Measurements from ENCODE around the gene PDZD4. TPM values are rescaled to one million over a fixed set of nuclear protein-coding genes. Genes with fewer than 3 reads are reported as not detected.

Gene PDZD4
- total and polyA plus RNA-seq, 2 donors from 2014 or later, result 4.7 to 7.0 TPM

- no peak for TF ChIP-seq CTCF (IDR thresholded peaks at IDR 0.05; ENCODE audit: borderline replicate concordance, extremely low read depth, insufficient read depth)
- Histone ChIP-seq H3K4me1 (ENCODE audit: control insufficient read depth in 2 of 3, insufficient read depth in 2 of 3, low read depth in 1 of 3, low read length in 3 of 3) (no peaks in the 10 kb centered on the region), H3K27ac (ENCODE audit: low read depth in 2 of 2, low read length in 2 of 2) (no peak overlapping the region), H3K9ac (ENCODE audit: low read length in 3 of 3) (no peak overlapping the region), H3K27me3 (ENCODE audit: control insufficient read depth, insufficient read depth, low read length) (no peaks in the 10 kb centered on the region), H3K36me3 (ENCODE audit: control insufficient read depth in 2 of 3, insufficient read depth in 3 of 3, low read length in 3 of 3) (no peaks in the 10 kb centered on the region), H3K4me3 (ENCODE audit: low read length in 3 of 3) (no peak overlapping the region), H3K9me3 (ENCODE audit: control insufficient read depth in 2 of 3, insufficient read depth in 1 of 3, low read length in 3 of 3) (no peaks in the 10 kb centered on the region)
- FAIRE-seq (no peak), DNase-seq (peak in 2 of 5 donors; percentile 31 to 63)
- intact Hi-C loops (cut with DNase I), result no loop called here
Observed at GRCh38 chrX:153778684-153779101, 51.7 kb downstream of the PDZD4 start.

DNA sequence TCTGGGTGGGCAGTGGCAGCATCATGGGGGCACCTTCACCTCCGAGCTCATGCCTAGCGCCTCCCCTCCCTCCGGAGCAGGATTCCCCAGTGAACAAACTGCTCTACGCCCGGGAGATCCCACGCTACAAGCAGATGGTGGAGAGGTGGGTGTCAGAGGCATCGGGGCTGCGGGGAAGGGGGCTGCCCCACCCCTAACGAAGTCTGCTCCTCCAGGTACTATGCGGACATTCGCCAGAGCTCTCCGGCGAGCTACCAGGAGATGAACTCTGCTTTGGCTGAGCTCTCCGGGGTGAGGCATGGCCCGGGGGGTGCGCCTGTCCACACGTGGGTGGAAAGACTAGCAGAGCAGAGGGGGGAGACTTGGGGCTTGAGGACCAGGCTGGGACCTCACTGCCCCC is 52.2 kb downstream of the PDZD4 start:
- no peak for TF ChIP-seq CTCF (IDR thresholded peaks at IDR 0.05; ENCODE audit: borderline replicate concordance, extremely low read depth, insufficient read depth)
- FAIRE-seq (no peak), DNase-seq (peak in 2 of 5 donors; percentile 30 to 48)
- Histone ChIP-seq H3K4me1 (ENCODE audit: control insufficient read depth in 2 of 3, insufficient read depth in 2 of 3, low read depth in 1 of 3, low read length in 3 of 3) (no peaks in the 10 kb centered on the region), H3K4me3 (ENCODE audit: low read length in 3 of 3) (no peak overlapping the region), H3K9ac (ENCODE audit: low read length in 3 of 3) (no peak overlapping the region), H3K36me3 (ENCODE audit: control insufficient read depth in 2 of 3, insufficient read depth in 3 of 3, low read length in 3 of 3) (no peaks in the 10 kb centered on the region), H3K27ac (ENCODE audit: low read depth in 2 of 2, low read length in 2 of 2) (no peak overlapping the region), H3K27me3 (ENCODE audit: control insufficient read depth, insufficient read depth, low read length) (no peaks in the 10 kb centered on the region), H3K9me3 (ENCODE audit: control insufficient read depth in 2 of 3, insufficient read depth in 1 of 3, low read length in 3 of 3) (no peaks in the 10 kb centered on the region)
- intact Hi-C loops (cut with DNase I), result no loop called here

DNA sequence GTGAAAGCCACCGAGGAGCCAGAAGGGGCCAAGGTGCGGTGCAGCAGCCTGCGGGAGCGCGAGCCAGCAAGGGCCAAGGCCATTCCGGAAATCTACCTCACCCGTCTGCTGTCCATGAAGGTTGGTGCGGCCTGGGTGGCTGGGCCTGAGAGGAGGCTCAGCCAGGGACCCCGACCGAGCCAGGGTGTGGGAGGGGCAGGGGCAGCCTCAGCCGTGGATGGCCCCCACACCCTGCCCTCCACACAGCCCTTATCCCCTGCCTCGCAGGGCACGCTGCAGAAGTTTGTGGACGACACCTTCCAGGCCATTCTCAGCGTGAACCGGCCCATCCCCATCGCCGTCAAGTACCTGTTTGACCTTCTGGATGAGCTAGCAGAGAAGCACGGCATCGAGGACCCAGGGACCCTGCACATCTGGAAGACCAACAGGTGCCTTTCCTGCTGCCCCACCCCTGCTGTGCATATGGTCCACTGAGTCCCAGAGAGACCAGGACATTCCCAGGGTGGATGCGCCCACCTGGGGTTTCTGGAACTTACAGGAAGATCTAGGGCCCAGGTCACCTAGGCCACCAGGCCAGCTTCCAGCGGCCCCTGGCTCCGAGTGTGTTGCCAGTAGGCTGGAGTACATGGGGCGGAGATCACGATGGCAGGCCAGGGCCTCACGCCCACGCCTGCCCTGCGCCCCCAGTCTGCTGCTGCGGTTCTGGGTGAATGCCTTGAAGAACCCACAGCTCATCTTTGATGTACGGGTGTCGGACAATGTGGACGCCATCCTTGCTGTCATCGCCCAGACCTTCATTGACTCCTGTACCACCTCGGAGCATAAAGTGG is 52.9 kb downstream of the PDZD4 start:
- Histone ChIP-seq H3K27me3 (ENCODE audit: control insufficient read depth, insufficient read depth, low read length) (no peaks in the 10 kb centered on the region), H3K4me1 (ENCODE audit: control insufficient read depth in 2 of 3, insufficient read depth in 2 of 3, low read depth in 1 of 3, low read length in 3 of 3) (no peaks in the 10 kb centered on the region), H3K36me3 (ENCODE audit: control insufficient read depth in 2 of 3, insufficient read depth in 3 of 3, low read length in 3 of 3) (no peaks in the 10 kb centered on the region), H3K9me3 (ENCODE audit: control insufficient read depth in 2 of 3, insufficient read depth in 1 of 3, low read length in 3 of 3) (no peaks in the 10 kb centered on the region), H3K27ac (ENCODE audit: low read depth in 2 of 2, low read length in 2 of 2) (no peak overlapping the region), H3K9ac (ENCODE audit: low read length in 3 of 3) (no peak overlapping the region), H3K4me3 (ENCODE audit: low read length in 3 of 3) (no peak overlapping the region)
- intact Hi-C loops (cut with DNase I), result no loop called here
- DNase-seq, result peak in 2 of 5 donors; percentile 33 to 55
- no peak for FAIRE-seq
- no peak for TF ChIP-seq CTCF (IDR thresholded peaks at IDR 0.05; ENCODE audit: borderline replicate concordance, extremely low read depth, insufficient read depth)
